Suprapubic skin (tissue), 4 donors: ENCODE results near the gene DYNLRB1. TPM values are rescaled to one million over a fixed set of nuclear protein-coding genes. Genes with fewer than 3 reads are reported as not detected.

Source experiments
- DNase-seq, 2 donors: peaks; one replicate each; pipeline ENCODE4 v3.0.0-alpha.2; 2019; ENCODE audit warnings: low spot score in 2 of 2
- H3K27ac ChIP-seq: fragments of 200-600 bp; sonication (generic); one replicate; pipeline ENCODE4 v1.5.1; 2019
- H3K27me3 ChIP-seq: fragments of 200-600 bp; sonication (generic); one replicate; pipeline ENCODE4 v1.5.1; 2019
- H3K36me3 ChIP-seq: fragments of 200-600 bp; sonication (generic); one replicate; pipeline ENCODE4 v1.5.1; 2019
- H3K4me1 ChIP-seq: fragments of 200-600 bp; sonication (generic); one replicate; pipeline ENCODE4 v1.5.1; 2019
- H3K4me3 ChIP-seq: fragments of 200-600 bp; sonication (generic); one replicate; pipeline ENCODE4 v1.5.1; 2019; ENCODE audit warnings: mild to moderate bottlenecking
- H3K9me3 ChIP-seq: fragments of 200-600 bp; sonication (generic); one replicate; pipeline ENCODE4 v1.5.1; 2019
- EP300 ChIP-seq: sonication (generic); formaldehyde crosslinking; IDR thresholded peaks from one replicate; pipeline ENCODE4 v1.6.1; 2017; ENCODE audit warnings: antibody characterized with exemption
- POLR2A ChIP-seq, 2 donors: fragments of 450-650 bp; IDR thresholded peaks; one replicate each; pipeline ENCODE4 v1.6.1; 2017; ENCODE audit warnings: antibody characterized with exemption in 2 of 2, mild to moderate bottlenecking in 2 of 2, moderate library complexity in 2 of 2
- POLR2AphosphoS5 ChIP-seq, 3 donors: sonication (generic); formaldehyde crosslinking; IDR thresholded peaks; one replicate each; pipeline ENCODE4 v1.6.1; 2017; ENCODE audit warnings: antibody characterized with exemption in 3 of 3
- WGBS: methylation state at CpG from one replicate; pipeline ENCODE4 v1.1.5; 2018; 5-methylcytosine and 5-hydroxymethylcytosine counted together
- total RNA-seq, 4 donors: library from RNA; depleted of rRNA; stranded (reverse); fragments of >200 nt; gene quantifications; one replicate each; pipeline ENCODE4 v1.1.0, GENCODE V29; 2016
- TF ChIP-seq, protein P1 (sequence below), 2 donors: fragments of 200-600 bp in 1 of 2; fragments of 450-650 bp in 1 of 2; sonication (generic) in 1 of 2; IDR thresholded peaks; one replicate each; pipeline ENCODE4 v1.5.1; 2016 to 2019; ENCODE audit warnings: antibody characterized with exemption in 2 of 2, mild to moderate bottlenecking in 1 of 2, moderate library complexity in 1 of 2

Gene DYNLRB1
- total RNA-seq, 4 donors from 2014 or later: 143 to 270 (median 225) TPM

- peaks cover 49% of the 10 kb centered on the region for H3K36me3 ChIP-seq
- WGBS: 87% methylated on average over 8 of the region's 10 CpGs
- H3K27ac ChIP-seq: peak overlapping the region; percentile 85
- TF ChIP-seq EP300 (no peak), POLR2A (IDR thresholded peaks at IDR 0.05) (no peak), POLR2AphosphoS5 (IDR thresholded peaks at IDR 0.05) (no peak)
- TF ChIP-seq, protein P1, sequence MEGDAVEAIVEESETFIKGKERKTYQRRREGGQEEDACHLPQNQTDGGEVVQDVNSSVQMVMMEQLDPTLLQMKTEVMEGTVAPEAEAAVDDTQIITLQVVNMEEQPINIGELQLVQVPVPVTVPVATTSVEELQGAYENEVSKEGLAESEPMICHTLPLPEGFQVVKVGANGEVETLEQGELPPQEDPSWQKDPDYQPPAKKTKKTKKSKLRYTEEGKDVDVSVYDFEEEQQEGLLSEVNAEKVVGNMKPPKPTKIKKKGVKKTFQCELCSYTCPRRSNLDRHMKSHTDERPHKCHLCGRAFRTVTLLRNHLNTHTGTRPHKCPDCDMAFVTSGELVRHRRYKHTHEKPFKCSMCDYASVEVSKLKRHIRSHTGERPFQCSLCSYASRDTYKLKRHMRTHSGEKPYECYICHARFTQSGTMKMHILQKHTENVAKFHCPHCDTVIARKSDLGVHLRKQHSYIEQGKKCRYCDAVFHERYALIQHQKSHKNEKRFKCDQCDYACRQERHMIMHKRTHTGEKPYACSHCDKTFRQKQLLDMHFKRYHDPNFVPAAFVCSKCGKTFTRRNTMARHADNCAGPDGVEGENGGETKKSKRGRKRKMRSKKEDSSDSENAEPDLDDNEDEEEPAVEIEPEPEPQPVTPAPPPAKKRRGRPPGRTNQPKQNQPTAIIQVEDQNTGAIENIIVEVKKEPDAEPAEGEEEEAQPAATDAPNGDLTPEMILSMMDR (IDR thresholded peaks at IDR 0.05): no peak
- peak; percentile 24 to 31 for DNase-seq
- H3K4me3 ChIP-seq: no peak overlapping the region
- H3K27me3 ChIP-seq: no peaks in the 10 kb centered on the region
- H3K4me1 ChIP-seq: peaks cover 70% of the 10 kb centered on the region
- no peaks in the 10 kb centered on the region for H3K9me3 ChIP-seq
Observed at GRCh38 chr20:34527016-34527415, 10.8 kb downstream of the DYNLRB1 start.

GRCh38 chr20:34528921-34529297, 12.7 kb downstream of the DYNLRB1 start:
- no peaks in the 10 kb centered on the region for H3K9me3 ChIP-seq
- peak overlapping the region; percentile 39 for H3K27ac ChIP-seq
- H3K4me3 ChIP-seq: no peak overlapping the region
- H3K4me1 ChIP-seq: peaks cover 62% of the 10 kb centered on the region
- peak; percentile 66 to 73 for DNase-seq
- WGBS: 36% methylated on average over 5 of the region's 5 CpGs
- H3K36me3 ChIP-seq: peaks cover 65% of the 10 kb centered on the region
- no peaks in the 10 kb centered on the region for H3K27me3 ChIP-seq
- no peak for TF ChIP-seq POLR2AphosphoS5 (IDR thresholded peaks at IDR 0.05)

DNA sequence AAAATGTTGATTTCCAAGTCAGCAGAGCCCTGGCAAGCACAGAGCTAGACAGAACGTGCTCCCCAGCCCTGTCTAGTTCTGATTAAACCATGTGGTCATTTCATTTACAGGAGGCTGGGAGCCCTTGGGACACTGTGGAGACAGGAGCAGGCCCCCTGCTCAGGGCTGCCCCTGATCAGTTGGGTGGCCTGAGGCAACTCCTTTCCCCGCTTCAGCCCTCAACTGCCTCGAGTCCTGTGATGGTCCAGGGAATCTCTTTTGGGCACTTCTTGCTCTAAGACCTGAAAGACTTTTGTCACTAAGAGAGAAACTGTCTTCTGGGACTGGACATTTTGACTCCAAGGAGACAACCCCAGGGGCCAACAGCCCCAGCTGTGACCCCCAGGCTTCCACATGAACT, 13.5 kb downstream of the DYNLRB1 start:
- Histone ChIP-seq H3K36me3 (peaks cover 73% of the 10 kb centered on the region), H3K27ac (no peak overlapping the region), H3K4me3 (no peak overlapping the region), H3K9me3 (no peaks in the 10 kb centered on the region), H3K27me3 (no peaks in the 10 kb centered on the region), H3K4me1 (peaks cover 53% of the 10 kb centered on the region)
- 81% methylated on average over 3 of the region's 3 CpGs for WGBS
- peak; percentile 27 to 28 for DNase-seq
- TF ChIP-seq POLR2AphosphoS5 (IDR thresholded peaks at IDR 0.05): no peak
- TF ChIP-seq, protein P1 (IDR thresholded peaks at IDR 0.05): no peak
- no peak for TF ChIP-seq EP300

DNA sequence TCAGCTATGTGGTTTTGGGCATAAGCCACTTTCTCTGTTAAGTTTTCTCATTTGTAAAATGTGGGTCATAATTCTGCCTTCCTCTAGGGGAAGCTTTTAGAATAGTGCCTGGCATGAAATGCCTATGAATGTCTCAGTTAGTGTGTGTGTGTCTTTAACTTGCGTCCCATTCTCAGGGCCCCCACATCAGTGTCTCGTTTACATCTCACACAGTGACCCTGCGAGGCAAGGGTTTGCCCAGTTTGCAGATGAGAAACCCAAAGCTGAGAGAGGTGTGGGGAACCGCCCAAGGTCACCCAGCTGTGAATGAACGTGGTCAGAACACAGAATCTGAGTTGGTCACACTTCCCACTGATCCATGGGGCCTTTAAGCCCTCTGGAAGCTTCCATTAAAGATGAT, 14.1 kb downstream of the DYNLRB1 start:
- Histone ChIP-seq H3K27me3 (no peaks in the 10 kb centered on the region), H3K4me3 (no peak overlapping the region), H3K4me1 (peaks cover 47% of the 10 kb centered on the region), H3K27ac (no peak overlapping the region), H3K9me3 (no peaks in the 10 kb centered on the region), H3K36me3 (peaks cover 79% of the 10 kb centered on the region)
- WGBS: 79% methylated on average over 5 of the region's 5 CpGs
- TF ChIP-seq POLR2AphosphoS5 (IDR thresholded peaks at IDR 0.05): no peak
- no peak for TF ChIP-seq POLR2A (IDR thresholded peaks at IDR 0.05)
- TF ChIP-seq, protein P1 (IDR thresholded peaks at IDR 0.05): no peak
- TF ChIP-seq EP300: no peak
- peak; percentile 30 to 35 for DNase-seq

DNA sequence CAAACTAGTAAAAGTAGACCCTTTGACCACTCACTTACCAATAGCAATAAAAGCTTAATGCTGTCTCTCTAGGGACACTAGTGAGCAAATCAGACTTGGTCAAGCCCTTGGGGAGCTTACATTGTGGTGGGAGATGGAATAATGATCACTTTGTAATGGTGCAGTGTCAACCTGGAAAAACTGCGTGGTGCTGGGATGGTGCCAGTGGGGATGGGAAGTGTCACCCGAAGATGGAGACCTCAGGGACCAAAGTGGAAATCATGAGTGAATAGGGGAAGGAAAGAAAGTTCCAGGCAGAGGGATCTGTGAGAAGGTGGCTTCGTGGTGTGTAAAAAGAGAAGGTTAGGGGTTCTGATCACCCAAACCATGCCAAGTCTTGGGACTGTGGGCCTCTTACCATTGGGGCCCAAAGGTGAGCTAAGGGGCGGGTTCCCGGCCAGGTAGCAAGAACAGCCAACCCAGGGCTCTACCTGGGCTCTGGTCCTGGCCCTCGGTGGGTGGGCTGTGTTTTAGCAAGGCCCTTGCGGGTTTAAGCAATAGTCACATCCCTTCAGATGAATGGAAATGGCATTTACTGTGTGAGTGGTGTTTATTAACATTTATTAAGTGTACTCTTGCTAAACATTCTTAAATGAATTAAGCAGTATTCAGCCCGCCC, 15.5 kb downstream of the DYNLRB1 start:
- no peak for TF ChIP-seq POLR2A (IDR thresholded peaks at IDR 0.05)
- no peak for TF ChIP-seq EP300
- TF ChIP-seq POLR2AphosphoS5 (IDR thresholded peaks at IDR 0.05): no peak
- TF ChIP-seq, protein P1 (IDR thresholded peaks at IDR 0.05): no peak
- DNase-seq: peak; percentile 50 to 59
- peaks cover 93% of the 10 kb centered on the region for H3K36me3 ChIP-seq
- peaks cover 35% of the 10 kb centered on the region for H3K4me1 ChIP-seq
- H3K27ac ChIP-seq: no peak overlapping the region
- H3K4me3 ChIP-seq: no peak overlapping the region
- 78% methylated on average over 8 of the region's 8 CpGs for WGBS
- H3K9me3 ChIP-seq: no peaks in the 10 kb centered on the region
- H3K27me3 ChIP-seq: no peaks in the 10 kb centered on the region

DNA sequence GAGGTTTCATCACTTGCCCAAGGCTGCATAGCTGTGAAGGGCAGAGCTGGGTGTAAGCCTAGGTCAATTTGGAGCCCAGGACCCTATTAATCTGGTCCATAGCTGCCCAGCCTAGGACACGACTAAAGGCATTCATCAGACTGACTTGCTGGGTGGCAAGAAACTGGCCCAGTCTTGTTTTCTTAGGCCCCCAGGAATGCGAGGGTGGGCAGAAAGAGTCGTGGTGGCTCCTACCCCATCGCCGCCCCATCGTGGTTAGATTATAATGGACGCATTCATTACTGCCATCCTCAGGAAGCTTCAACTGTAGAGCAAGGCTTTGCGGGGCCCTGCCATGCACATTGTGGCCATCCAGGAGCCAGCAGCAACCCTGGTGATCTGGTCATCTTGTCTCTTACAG, 16.1 kb downstream of the DYNLRB1 start:
- H3K27me3 ChIP-seq: no peaks in the 10 kb centered on the region
- H3K36me3 ChIP-seq: peaks cover 93% of the 10 kb centered on the region
- DNase-seq: peak; percentile 27 to 58
- 85% methylated on average over 8 of the region's 8 CpGs for WGBS
- peaks cover 31% of the 10 kb centered on the region for H3K4me1 ChIP-seq
- TF ChIP-seq, protein P1 (IDR thresholded peaks at IDR 0.05): no peak
- no peak for TF ChIP-seq POLR2A (IDR thresholded peaks at IDR 0.05)
- TF ChIP-seq POLR2AphosphoS5 (IDR thresholded peaks at IDR 0.05): no peak
- no peak overlapping the region for H3K4me3 ChIP-seq
- no peak overlapping the region for H3K27ac ChIP-seq
- H3K9me3 ChIP-seq: no peaks in the 10 kb centered on the region
